Left forelimb (tissue), 1 donor: ENCODE results near the gene TRPM4.
"Not testable (repeated sequence)": the region's sequence is repeated elsewhere in the genome, so short reads cannot be mapped to it uniquely, and the experiment has no call there.

Experiments
- DNase-seq: peaks from one replicate; pipeline ENCODE4 v3.0.0-alpha.2; 2018; ENCODE audit warnings: low spot score

Gene TRPM4

DNA sequence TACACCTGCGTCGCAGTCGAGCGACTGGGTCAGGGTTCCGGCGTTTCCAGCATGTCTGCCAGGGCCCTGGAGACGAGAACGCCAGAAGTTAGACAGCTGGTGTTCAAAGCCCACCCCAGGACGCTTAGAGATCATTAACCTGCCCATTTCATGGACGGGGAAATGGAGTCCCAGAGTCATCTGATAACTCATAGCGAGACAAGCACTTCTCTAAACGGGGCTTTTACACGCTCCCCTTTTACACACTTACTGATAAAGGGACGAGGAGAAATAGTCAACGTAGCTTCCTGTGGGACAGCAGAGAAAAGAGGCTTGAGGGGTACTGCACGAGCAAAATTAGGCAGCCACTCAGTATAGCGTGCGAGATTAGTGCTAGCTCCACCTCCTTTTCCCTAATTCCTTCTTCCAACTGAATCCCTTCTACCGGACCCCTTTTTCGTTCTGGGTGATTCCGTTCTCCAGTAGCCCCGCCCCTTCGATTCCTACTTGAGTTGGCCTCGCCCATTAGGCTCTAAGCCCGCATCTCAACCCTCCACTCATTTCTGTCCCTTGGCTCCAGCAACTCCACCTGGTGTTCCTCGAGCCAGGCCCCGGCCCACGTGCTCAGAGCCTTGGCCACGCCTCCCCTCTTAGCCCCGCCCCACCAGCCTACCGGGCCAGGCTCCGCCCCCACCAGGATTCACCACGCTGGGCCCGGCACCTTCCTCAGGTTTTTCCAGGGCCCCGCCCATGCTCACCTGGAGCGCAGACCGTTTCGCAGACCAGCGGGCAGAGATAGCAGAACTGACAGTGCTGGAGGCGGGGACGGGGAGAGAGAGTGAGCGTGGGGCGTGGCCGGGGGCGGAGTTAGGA, 6.1 kb upstream of the TRPM4 start:
- peak; percentile 74 for DNase-seq

- DNase-seq: no peak
Measured at GRCh38 chr19:49152119-49152550, 5.5 kb upstream of the TRPM4 start.

DNA sequence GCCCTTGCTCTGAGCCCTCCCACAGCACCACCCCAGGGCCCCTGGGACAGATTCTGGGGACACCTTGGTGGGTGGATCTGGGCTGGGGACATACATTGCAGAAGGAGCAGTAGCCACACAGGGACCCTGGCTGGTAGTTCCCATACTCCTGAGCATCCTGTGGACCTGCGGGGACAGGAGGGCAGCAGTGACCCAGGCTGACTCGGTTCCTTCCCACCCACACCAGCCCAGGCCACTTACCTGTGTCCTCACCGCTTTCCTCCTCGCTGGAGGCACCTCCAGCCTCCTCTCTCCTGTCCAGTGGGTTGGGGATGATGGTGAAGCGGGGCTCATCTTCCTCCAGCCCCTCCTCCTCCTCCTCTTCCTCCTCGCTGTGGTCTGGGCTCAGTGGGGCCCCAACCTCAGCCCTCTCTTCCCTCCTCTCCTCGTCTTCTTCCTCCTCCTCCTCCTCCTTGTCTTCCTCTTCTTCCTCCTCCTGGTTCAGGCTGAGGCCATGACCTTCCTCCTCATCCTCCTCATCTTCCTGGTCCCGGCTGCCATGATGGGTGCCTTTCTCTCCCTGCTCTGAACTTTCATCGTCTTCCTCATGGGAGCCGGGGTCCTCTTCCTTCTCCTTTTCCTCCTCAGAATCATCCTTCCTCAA, 4.3 kb upstream of the TRPM4 start:
- DNase-seq: no peak

- no peak for DNase-seq
Measured at GRCh38 chr19:49154279-49154678, 3.3 kb upstream of the TRPM4 start.

GRCh38 chr19:49155005-49155819, 2.4 kb upstream of the TRPM4 start, which contains the start of gene HRC:
Gene HRC (minus strand): TSS chr19:49155396. CDS start chr19:49155237, 159 bp downstream.
- peak; percentile 68 for DNase-seq

- no peak for DNase-seq
Measured at GRCh38 chr19:49155820-49156346, 1.7 kb upstream of the TRPM4 start.

DNA sequence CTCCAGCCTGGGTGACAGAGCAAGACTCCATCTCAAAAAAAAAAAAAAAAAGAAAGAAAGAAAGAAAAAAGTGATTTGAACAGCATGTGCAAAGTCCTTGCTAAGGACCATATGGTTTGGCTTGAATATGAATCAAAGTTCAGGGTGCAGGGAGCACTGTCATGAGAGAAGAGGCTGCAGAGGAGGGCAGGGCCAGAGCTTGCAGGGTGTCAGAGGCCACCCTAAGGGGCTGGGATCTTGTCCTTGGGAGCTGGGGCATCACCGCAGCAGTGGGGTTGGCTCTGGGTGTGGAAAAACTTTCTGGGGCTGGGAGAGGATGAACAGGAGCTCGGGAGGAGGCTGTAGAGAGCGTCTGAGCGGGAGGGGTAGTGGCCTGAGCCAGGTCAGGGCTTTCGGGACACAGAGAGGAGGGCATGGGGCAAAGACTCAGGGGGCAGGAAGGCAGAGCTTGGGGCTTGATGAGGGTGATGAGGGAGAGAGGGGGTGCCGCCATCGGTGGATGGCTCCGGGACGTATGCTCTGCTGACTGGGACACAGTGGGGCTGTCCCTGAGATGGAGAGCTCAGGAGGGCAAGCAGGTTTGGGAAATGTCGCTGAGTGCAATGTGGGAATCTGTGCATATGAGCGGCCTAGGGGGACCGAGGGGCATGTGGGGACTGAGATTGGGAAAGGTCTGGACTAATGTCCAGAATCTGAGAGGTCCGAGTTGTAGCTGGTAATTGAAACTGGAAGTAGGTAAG, 3.0 kb downstream of the TRPM4 start:
- DNase-seq: no peak

DNA sequence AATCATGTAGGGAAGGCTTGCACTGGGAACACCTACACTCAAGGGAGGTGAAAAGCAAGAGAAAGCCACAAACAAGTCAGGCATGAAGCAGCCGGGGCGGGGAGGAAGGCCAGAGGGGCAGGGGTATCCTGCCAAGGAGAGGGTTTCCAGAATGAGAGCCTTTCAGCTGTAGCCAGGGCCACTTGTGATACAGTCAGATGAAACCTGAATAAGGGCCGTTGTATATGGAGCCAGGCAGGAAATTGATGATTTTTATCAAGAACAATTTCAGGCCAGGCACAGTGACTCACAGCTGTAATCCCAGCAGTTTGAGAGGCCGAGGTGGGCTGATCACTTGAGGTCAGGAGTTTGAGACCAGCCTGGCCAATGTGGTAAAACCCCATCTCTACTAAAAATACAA, 4.4 kb downstream of the TRPM4 start:
- DNase-seq: no peak

DNA sequence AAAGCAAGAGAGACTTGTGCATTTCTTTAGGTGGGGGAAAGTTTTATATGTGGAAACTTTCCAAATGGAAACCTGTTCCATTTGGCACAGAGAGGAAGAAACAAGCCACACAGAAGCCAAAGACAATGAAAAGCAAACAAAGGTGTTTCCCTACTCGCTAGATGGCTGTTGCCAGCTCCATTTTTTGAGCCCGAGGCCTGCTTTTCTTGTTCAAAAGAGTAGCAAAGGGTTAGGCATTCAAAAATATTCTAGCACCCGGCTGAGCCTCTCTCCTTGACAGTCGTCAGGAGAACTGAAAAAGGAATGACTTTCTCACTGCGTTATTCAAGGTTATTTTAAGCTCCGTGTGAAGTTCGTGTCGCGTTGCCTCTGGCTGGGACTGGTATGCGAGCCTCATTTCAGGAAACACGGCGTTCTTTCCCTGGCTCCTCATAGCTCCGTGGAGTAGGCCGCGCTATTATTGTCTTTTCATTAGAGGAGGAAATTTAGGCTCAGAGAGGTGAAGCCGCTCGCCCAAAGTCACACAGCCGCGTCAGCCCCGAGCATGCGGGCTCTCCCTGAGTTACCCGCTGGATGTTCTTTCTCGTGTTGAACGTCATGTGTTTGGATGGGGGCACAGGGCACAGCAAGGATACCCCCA, 7.6 kb downstream of the TRPM4 start:
- no peak for DNase-seq

DNA sequence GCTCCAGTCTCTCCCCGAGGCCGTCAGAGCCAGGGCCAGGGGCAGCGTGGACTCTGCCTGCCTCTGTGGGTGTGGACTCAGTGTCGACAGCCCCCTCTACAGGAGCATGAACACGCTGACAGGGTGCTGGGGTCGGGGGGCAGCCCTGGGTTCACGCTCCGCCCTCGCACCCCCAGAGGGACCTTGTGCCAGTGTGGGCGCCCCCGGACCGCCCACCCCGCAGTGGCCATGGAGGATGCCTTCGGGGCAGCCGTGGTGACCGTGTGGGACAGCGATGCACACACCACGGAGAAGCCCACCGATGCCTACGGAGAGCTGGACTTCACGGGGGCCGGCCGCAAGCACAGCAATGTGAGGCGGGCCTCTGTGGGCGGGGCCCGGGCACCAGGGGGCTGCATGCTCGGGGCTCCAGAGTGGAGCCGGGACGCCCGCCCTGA, 8.3 kb downstream of the TRPM4 start:
- DNase-seq: no peak

DNA sequence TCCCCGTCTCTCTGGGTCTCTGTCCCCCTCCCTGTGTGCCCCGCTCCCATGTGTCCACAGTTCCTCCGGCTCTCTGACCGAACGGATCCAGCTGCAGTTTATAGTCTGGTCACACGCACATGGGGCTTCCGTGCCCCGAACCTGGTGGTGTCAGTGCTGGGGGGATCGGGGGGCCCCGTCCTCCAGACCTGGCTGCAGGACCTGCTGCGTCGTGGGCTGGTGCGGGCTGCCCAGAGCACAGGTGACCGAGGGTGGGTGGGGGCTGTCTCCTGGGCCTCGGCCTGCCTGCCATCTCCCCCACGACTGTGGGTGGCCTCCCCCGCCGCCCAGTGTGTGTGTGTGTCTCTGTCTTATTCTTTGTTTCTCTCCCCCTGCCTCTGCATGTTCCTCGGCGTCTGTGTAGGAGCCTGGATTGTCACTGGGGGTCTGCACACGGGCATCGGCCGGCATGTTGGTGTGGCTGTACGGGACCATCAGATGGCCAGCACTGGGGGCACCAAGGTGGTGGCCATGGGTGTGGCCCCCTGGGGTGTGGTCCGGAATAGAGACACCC, 10.3 kb downstream of the TRPM4 start:
- no peak for DNase-seq

DNA sequence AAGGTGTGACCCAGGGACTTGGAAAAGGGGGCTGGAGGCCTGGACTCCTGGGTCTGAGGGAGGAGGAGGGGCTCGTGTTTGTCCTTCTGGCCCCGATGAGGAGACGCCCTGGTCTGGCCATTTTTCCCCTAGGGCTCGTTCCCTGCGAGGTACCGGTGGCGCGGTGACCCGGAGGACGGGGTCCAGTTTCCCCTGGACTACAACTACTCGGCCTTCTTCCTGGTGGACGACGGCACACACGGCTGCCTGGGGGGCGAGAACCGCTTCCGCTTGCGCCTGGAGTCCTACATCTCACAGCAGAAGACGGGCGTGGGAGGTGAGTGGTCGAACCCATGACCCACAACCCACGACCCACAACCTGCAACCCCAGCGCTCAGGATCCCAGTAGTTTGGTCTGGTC, 10.8 kb downstream of the TRPM4 start:
- DNase-seq: no peak

DNA sequence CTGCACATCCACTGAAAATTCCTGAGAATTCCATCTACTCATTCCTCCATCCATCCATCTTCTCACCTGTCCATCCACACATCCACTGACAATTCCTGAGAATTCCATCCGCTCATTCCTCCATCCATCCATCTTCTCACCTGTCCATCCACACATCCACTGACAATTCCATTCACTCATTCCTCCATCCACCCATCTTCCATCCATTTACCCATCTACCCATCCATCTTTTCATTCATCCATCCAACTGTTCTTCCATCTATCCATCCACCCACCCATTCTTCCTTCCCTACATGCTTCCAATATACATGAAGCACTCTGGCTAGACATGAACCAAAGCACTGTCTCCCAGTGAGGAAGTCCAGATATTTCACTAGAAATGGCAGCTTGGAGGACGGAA, 15.6 kb downstream of the TRPM4 start:
- DNase-seq: no peak

- DNase-seq: no peak
Measured at GRCh38 chr19:49180659-49181058, 23.1 kb downstream of the TRPM4 start.

GRCh38 chr19:49182010-49182847, 24.6 kb downstream of the TRPM4 start:
- not testable (repeated sequence) for DNase-seq

- DNase-seq: no peak
Measured at GRCh38 chr19:49182848-49183375, 25.3 kb downstream of the TRPM4 start.

- DNase-seq: no peak
Measured at GRCh38 chr19:49186108-49186507, 28.5 kb downstream of the TRPM4 start.

- no peak for DNase-seq
Measured at GRCh38 chr19:49188626-49189200, 31.1 kb downstream of the TRPM4 start.

DNA sequence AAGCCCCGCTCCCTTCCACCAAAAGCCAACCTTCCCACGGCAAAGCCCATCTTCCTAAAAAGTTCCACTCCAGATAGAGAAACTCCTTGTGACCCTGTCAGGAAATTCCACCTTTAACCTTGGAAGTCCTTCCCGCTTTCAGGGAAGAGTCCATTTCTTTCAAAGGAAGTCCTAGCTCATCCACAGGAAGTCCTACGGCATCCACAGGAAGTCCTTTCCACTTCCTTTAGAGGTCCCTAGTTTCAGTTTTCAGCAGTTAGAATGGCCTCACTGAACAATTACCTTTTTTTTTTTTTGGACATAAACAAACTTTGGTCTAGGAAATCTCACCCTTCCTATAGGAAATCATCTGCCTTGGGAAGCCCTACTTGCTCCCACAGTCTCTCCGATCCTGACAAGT, 31.7 kb downstream of the TRPM4 start:
- DNase-seq: no peak
